Mucosa of descending colon (tissue), 3 donors: ENCODE measurements around the gene NR3C2. TPM values are rescaled to one million over a fixed set of nuclear protein-coding genes. Genes with fewer than 3 reads are reported as not detected.

ENCODE experiments used
- ATAC-seq: fragments of 200-7000 bp; cut with Tn5 transposase; one replicate; pipeline ENCODE4 v1.9.1; 2020; ENCODE audit warnings: mild to moderate bottlenecking, moderate library complexity
- DNase-seq, 3 donors: peaks; one replicate each; pipeline ENCODE4 v3.0.0-alpha.2; 2020
- H3K36me3 ChIP-seq: fragments of 200-600 bp; one replicate; pipeline ENCODE4 v1.8.0; 2021; ENCODE audit warnings: low read depth, mild to moderate bottlenecking
- H3K4me1 ChIP-seq: fragments of 200-600 bp; one replicate; pipeline ENCODE4 v1.8.0; 2021; ENCODE audit warnings: low read depth, mild to moderate bottlenecking
- H3K4me3 ChIP-seq: fragments of 200-600 bp; one replicate; pipeline ENCODE4 v1.8.0; 2021; ENCODE audit warnings: mild to moderate bottlenecking
- H3K9me3 ChIP-seq: fragments of 200-600 bp; one replicate; pipeline ENCODE4 v1.8.0; 2021; ENCODE audit warnings: mild to moderate bottlenecking
- CTCF ChIP-seq: fragments of 200-600 bp; IDR thresholded peaks from one replicate; pipeline ENCODE4 v1.8.0; 2022; ENCODE audit warnings: antibody characterized with exemption, mild to moderate bottlenecking
- intact Hi-C, 2 donors: fragments of 100-400 bp; cut with DNase I in 1 of 2; cut with micrococcal nuclease in 1 of 2; formaldehyde crosslinking; loops; one replicate each; pipeline versions ENCODE4 v1.11.0 to v1.11.1; 2022; cut with DNase I, micrococcal nuclease
- total RNA-seq, 3 donors: library from RNA; stranded (reverse); fragmentation: NEBNext Ultra II Directional in 2 of 3; extraction: Animal tissue kit (Norgen Biotek cat#: 25700) in 2 of 3; gene quantifications; one replicate each; pipeline versions ENCODE4 v1.2.1 to v1.2.4, GENCODE V29; 2021 to 2023
- donor health status: DM: no; HTN: no; CAD: no; lungs with moderate emphysema.
- donor health status: DM: no; HTN: no; CAD: no.
- donor health status: DM: no; HTN: yes; CAD: no.

Gene NR3C2
- total RNA-seq, 3 donors from 2014 or later, result 86.5 to 205 (median 108) TPM

DNA sequence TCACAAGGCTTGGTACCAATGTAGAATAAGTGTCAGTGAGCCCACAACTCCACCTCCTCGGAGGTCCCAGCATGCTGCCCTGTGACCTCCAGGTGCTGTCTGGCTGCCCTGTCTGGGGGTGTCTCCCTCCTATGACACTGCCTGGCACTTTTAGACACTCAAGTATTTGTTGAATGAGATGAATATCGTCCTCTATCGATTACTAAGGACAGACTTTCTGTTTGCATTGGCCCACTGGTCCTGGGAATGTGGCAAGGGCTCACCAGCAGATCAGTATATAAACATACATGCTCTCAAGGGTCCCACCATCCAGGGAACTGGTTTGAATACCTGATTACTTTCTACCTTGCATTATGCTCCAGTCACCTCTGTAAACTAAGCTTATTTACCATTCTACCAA is 333.0 kb downstream of the NR3C2 start:
- no peak for ATAC-seq
- H3K4me3 ChIP-seq, result no peak overlapping the region
- no peaks in the 10 kb centered on the region for H3K36me3 ChIP-seq
- DNase-seq, result no peak
- TF ChIP-seq CTCF, result no peak
- H3K4me1 ChIP-seq, result no peaks in the 10 kb centered on the region
- intact Hi-C loops, result no loop called here
- no peaks in the 10 kb centered on the region for H3K9me3 ChIP-seq

GRCh38 chr4:148108766-148109165 is 333.4 kb downstream of the NR3C2 start:
- no peaks in the 10 kb centered on the region for H3K36me3 ChIP-seq
- intact Hi-C loops, result no loop called here
- TF ChIP-seq CTCF, result no peak
- H3K4me1 ChIP-seq, result no peaks in the 10 kb centered on the region
- no peak for DNase-seq
- ATAC-seq, result no peak
- no peak overlapping the region for H3K4me3 ChIP-seq
- no peaks in the 10 kb centered on the region for H3K9me3 ChIP-seq

- no peak for TF ChIP-seq CTCF
- DNase-seq, result no peak
- H3K4me1 ChIP-seq, result no peaks in the 10 kb centered on the region
- no peaks in the 10 kb centered on the region for H3K36me3 ChIP-seq
- H3K4me3 ChIP-seq, result no peak overlapping the region
- no peaks in the 10 kb centered on the region for H3K9me3 ChIP-seq
- no peak for ATAC-seq
- intact Hi-C loops, result no loop called here
These were observed 338.4 kb downstream of the NR3C2 start for GRCh38 chr4:148103597-148104355.

DNA sequence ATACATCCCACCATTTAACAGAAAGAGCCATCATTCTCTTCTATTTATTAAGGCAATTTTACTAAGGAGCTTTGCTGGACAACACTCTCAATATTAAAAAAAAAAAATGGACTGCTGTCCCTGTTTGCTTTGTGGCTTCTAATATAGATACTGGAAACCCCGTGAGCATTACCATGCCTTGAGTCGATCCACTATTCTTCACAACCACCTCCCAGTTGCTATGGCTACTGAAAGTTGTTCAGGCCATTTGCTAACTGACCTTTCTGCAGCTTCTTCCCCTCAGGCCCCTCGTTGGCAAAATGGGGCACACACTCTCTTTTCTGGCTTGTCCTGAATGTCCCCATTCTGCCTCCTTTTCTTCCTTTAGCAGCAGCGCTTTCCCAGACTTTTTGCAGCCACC is 340.4 kb downstream of the NR3C2 start:
- H3K4me3 ChIP-seq, result no peak overlapping the region
- no peaks in the 10 kb centered on the region for H3K9me3 ChIP-seq
- no peaks in the 10 kb centered on the region for H3K36me3 ChIP-seq
- DNase-seq (no peak), ATAC-seq (no peak)
- TF ChIP-seq CTCF, result no peak
- intact Hi-C loops, result no loop called here
- H3K4me1 ChIP-seq, result no peaks in the 10 kb centered on the region

DNA sequence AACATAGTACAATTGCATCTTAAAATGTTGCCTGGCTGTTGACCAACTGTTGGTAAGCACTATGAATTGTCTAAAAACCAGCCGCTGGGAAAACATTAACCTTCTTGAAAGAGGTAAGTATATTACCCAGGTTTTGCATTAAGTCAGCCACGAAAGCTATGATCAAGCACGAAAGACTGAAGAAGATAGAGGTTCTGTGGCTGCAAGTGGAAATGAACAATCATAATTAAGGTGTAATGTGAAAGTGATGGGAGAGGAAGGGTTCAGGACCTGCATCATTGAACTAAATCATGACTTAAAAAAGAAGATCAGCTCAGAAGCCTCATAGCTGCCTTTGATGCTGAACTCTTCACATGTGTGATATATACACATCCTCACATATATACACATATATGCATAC is 341.0 kb downstream of the NR3C2 start:
- H3K36me3 ChIP-seq, result no peaks in the 10 kb centered on the region
- ATAC-seq (no peak), DNase-seq (no peak)
- no peaks in the 10 kb centered on the region for H3K9me3 ChIP-seq
- intact Hi-C loops, result no loop called here
- TF ChIP-seq CTCF, result no peak
- H3K4me3 ChIP-seq, result no peak overlapping the region
- H3K4me1 ChIP-seq, result no peaks in the 10 kb centered on the region

DNA sequence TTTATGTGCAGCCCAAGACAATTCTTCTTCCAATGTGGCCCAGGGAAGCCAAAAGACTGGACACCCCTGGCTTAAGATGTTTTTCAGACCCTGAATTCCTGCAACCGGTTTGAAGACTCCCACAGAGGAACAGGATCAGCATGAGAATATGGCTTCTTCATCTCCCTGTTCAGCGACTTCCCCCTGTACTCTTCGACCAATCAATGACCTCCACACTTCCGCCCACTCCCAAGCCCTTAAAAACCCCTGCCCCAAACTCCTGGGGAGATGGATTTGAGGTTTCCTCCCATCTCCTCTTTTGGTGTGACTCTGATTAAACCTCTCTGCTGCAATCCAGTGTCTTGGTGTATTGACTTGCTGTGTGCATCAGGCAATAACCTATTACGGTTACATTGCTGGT is 344.4 kb downstream of the NR3C2 start:
- Histone ChIP-seq H3K4me3 (no peak overlapping the region), H3K4me1 (no peaks in the 10 kb centered on the region), H3K36me3 (no peaks in the 10 kb centered on the region), H3K9me3 (no peaks in the 10 kb centered on the region)
- intact Hi-C loops, result no loop called here
- TF ChIP-seq CTCF, result no peak
- DNase-seq, result no peak
- ATAC-seq, result no peak
